BE2C (cell line): ENCODE results near the gene MAP2.

Source experiments
- DNase-seq: peaks from one replicate; pipeline ENCODE4 v3.0.0-alpha.2; 2020
- H3K27me3 ChIP-seq: fragments of 250-450 bp; sonication (Bioruptor Pico); 2 replicates; pipeline ENCODE4 v1.5.1; 2020; ENCODE audit warnings: mild to moderate bottlenecking
- H3K36me3 ChIP-seq: fragments of 250-450 bp; sonication (Bioruptor Pico); 2 replicates; pipeline ENCODE4 v1.5.1; 2020; ENCODE audit warnings: mild to moderate bottlenecking
- H3K4me1 ChIP-seq: fragments of 250-450 bp; sonication (Bioruptor Pico); 2 replicates; pipeline ENCODE4 v1.5.1; 2020
- H3K4me3 ChIP-seq: 2 replicates; pipeline ENCODE4 v1.5.1; 2011; ENCODE audit warnings: low read depth, low read length
- H3K9me3 ChIP-seq: fragments of 250-450 bp; sonication (Bioruptor Pico); 2 replicates; pipeline ENCODE4 v1.5.1; 2020
- CTCF ChIP-seq: IDR thresholded peaks from 2 replicates; pipeline ENCODE4 v1.5.1; 2012; ENCODE audit warnings: mild to moderate bottlenecking, low read depth, low read length

The MAP2 gene

GRCh38 chr2:209395652-209396051 is 28.2 kb upstream of the MAP2 start:
- no peak for DNase-seq
- TF ChIP-seq CTCF: no peak
- Histone ChIP-seq H3K4me1 (no peaks in the 10 kb centered on the region), H3K27me3 (no peaks in the 10 kb centered on the region), H3K36me3 (no peaks in the 10 kb centered on the region), H3K4me3 (no peak overlapping the region), H3K9me3 (no peaks in the 10 kb centered on the region)

- no peak for TF ChIP-seq CTCF
- Histone ChIP-seq H3K4me3 (no peak overlapping the region), H3K9me3 (no peaks in the 10 kb centered on the region), H3K27me3 (no peaks in the 10 kb centered on the region), H3K36me3 (no peaks in the 10 kb centered on the region), H3K4me1 (no peaks in the 10 kb centered on the region)
- DNase-seq: no peak
Observed at GRCh38 chr2:209398463-209398862, 25.4 kb upstream of the MAP2 start.

- Histone ChIP-seq H3K4me3 (no peak overlapping the region), H3K27me3 (no peaks in the 10 kb centered on the region), H3K9me3 (no peaks in the 10 kb centered on the region), H3K4me1 (no peaks in the 10 kb centered on the region), H3K36me3 (no peaks in the 10 kb centered on the region)
- no peak for TF ChIP-seq CTCF
- DNase-seq: no peak
Observed at GRCh38 chr2:209401788-209402187, 22.1 kb upstream of the MAP2 start.

GRCh38 chr2:209411296-209411695 is 12.6 kb upstream of the MAP2 start:
- Histone ChIP-seq H3K4me1 (no peaks in the 10 kb centered on the region), H3K27me3 (no peaks in the 10 kb centered on the region), H3K9me3 (no peaks in the 10 kb centered on the region), H3K4me3 (no peak overlapping the region), H3K36me3 (no peaks in the 10 kb centered on the region)
- TF ChIP-seq CTCF: no peak
- no peak for DNase-seq

- no peak for DNase-seq
- H3K9me3 ChIP-seq: no peaks in the 10 kb centered on the region
- no peaks in the 10 kb centered on the region for H3K36me3 ChIP-seq
- no peaks in the 10 kb centered on the region for H3K4me1 ChIP-seq
- no peaks in the 10 kb centered on the region for H3K27me3 ChIP-seq
- TF ChIP-seq CTCF: no peak
- no peak overlapping the region for H3K4me3 ChIP-seq
Observed at GRCh38 chr2:209411718-209412117, 12.1 kb upstream of the MAP2 start.

- Histone ChIP-seq H3K9me3 (no peaks in the 10 kb centered on the region), H3K4me3 (no peak overlapping the region), H3K36me3 (no peaks in the 10 kb centered on the region), H3K27me3 (no peaks in the 10 kb centered on the region), H3K4me1 (no peaks in the 10 kb centered on the region)
- DNase-seq: no peak
- no peak for TF ChIP-seq CTCF
Observed at GRCh38 chr2:209413311-209414014, 10.4 kb upstream of the MAP2 start.
